HEK293T (cell line): ENCODE data around the gene SOST.

Source experiments
- ARNT ChIP-seq: fragments of 450-650 bp; IDR thresholded peaks from 2 replicates; pipeline ENCODE4 v1.6.1; 2017; ENCODE audit warnings: mild to moderate bottlenecking
- BHLHE40 ChIP-seq: fragments of 450-650 bp; IDR thresholded peaks from 2 replicates; pipeline ENCODE4 v1.6.1; 2016; ENCODE audit warnings: mild to moderate bottlenecking, moderate library complexity, borderline replicate concordance
- ELF4 ChIP-seq: fragments of 450-650 bp; IDR thresholded peaks from 2 replicates; pipeline ENCODE4 v1.6.1; 2017; ENCODE audit warnings: antibody characterized with exemption
- FOXA1 ChIP-seq: fragments of 450-650 bp; IDR thresholded peaks from 2 replicates; pipeline ENCODE4 v1.6.1; 2016; ENCODE audit warnings: mild to moderate bottlenecking
- FOXM1 ChIP-seq: fragments of 450-650 bp; IDR thresholded peaks from 2 replicates; pipeline ENCODE4 v1.6.1; 2017; ENCODE audit warnings: mild to moderate bottlenecking, borderline replicate concordance
- HDGF ChIP-seq: fragments of 450-650 bp; IDR thresholded peaks from 2 replicates; pipeline ENCODE4 v1.6.1; 2017; ENCODE audit warnings: antibody characterized with exemption, borderline replicate concordance
- L3MBTL2 ChIP-seq: fragments of 450-650 bp; conservative IDR thresholded peaks from 2 replicates; pipeline ENCODE4 v1.6.1; 2016; ENCODE audit warnings: mild to moderate bottlenecking
- LEF1 ChIP-seq: fragments of 450-650 bp; IDR thresholded peaks from 2 replicates; pipeline ENCODE4 v1.6.1; 2017; ENCODE audit warnings: mild to moderate bottlenecking, borderline replicate concordance
- SP1 ChIP-seq: fragments of 450-650 bp; IDR thresholded peaks from 2 replicates; pipeline ENCODE4 v1.6.1; 2017
- SUZ12 ChIP-seq: fragments of 450-650 bp; IDR thresholded peaks from 2 replicates; pipeline ENCODE4 v1.6.1; 2016; ENCODE audit warnings: mild to moderate bottlenecking
- TARDBP ChIP-seq: fragments of 450-650 bp; IDR thresholded peaks from 2 replicates; pipeline ENCODE4 v1.6.1; 2016
- ZNF384 ChIP-seq: fragments of 450-650 bp; IDR thresholded peaks from 2 replicates; pipeline ENCODE4 v1.6.1; 2016

DNA sequence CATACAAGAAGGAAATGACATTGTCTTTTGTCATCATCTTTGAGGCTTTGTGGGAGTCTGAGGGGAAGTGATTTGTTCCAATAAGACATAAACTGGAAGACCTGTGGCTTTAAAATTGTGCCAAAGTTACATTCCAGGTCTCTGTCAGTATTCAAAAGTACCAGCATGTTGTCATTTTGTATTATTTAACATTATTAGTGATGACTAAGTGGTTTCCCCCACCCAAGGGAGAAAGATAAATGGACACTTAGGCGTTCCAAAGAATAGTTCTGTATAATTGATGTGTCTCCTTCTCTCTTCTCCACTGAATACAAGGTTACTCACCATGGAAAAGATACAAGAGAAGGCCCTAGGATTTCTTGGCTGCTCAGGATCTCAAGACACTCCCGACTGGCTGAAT, 25.5 kb upstream of the SOST start:
- TF ChIP-seq SP1 (no peak), ARNT (no peak), SUZ12 (no peak), HDGF (no peak), ELF4 (no peak), TARDBP (no peak), BHLHE40 (no peak), LEF1 (no peak), L3MBTL2 (no peak), FOXA1 (no peak), FOXM1 (no peak), ZNF384 (no peak)
